PFSK-1 (cell line): Measurements from ENCODE around the gene RIC8A.

Experiments
- FOXP2 ChIP-seq: optimal IDR thresholded peaks from 2 replicates; pipeline ENCODE3; 2011; ENCODE audit warnings: borderline replicate concordance, control low read depth, inconsistent platforms; ENCODE audit not compliant: insufficient read depth; ENCODE audit errors: extremely low read length, extremely low read depth
- POLR2AphosphoS5 ChIP-seq: IDR thresholded peaks from 2 replicates; pipeline ENCODE4 v1.6.1; 2012; ENCODE audit warnings: low read depth, mild to moderate bottlenecking, control low read depth, low read length, moderate library complexity
- REST ChIP-seq, 2 experiments: IDR thresholded peaks; 2 replicates each; pipeline versions ENCODE4 v1.6.1 to v1.8.0; 2011 to 2012; ENCODE audit warnings: low read depth in 2 of 2, low read length in 2 of 2, control low read depth in 1 of 2, inconsistent platforms in 1 of 2, mild to moderate bottlenecking in 1 of 2, moderate library complexity in 1 of 2; ENCODE audit not compliant: insufficient read depth in 1 of 2
- SIN3A ChIP-seq: IDR thresholded peaks from 2 replicates; pipeline ENCODE4 v1.6.1; 2012; ENCODE audit warnings: mild to moderate bottlenecking, low read length, moderate library complexity, borderline replicate concordance; ENCODE audit not compliant: insufficient read depth
- TAF1 ChIP-seq: IDR thresholded peaks from 2 replicates; pipeline ENCODE4 v1.6.1; 2012; ENCODE audit warnings: low read length, control low read depth, borderline replicate concordance; ENCODE audit not compliant: insufficient read depth

RIC8A gene

GRCh38 chr11:202490-202889, 5.0 kb upstream of the RIC8A start:
- TF ChIP-seq TAF1 (no peak), REST (IDR thresholded peaks at IDR 0.05; ENCODE audit: insufficient read depth in 1 of 2, low read depth in 2 of 2, low read length in 2 of 2) (no peak), FOXP2 (no peak), SIN3A (no peak), POLR2AphosphoS5 (no peak)

- TF ChIP-seq REST (IDR thresholded peaks at IDR 0.05; ENCODE audit: insufficient read depth in 1 of 2, low read depth in 2 of 2, low read length in 2 of 2) (no peak), FOXP2 (no peak), SIN3A (no peak), POLR2AphosphoS5 (no peak), TAF1 (no peak)
Measured at GRCh38 chr11:203056-203944, 4.2 kb upstream of the RIC8A start.

GRCh38 chr11:203945-204586, 3.4 kb upstream of the RIC8A start:
- TF ChIP-seq POLR2AphosphoS5 (no peak; the same call in 1 of the 2 replicates), TAF1 (no peak), SIN3A (no peak), REST (IDR thresholded peaks at IDR 0.05; ENCODE audit: insufficient read depth in 1 of 2, low read depth in 2 of 2, low read length in 2 of 2) (no peak), FOXP2 (no peak)

- TF ChIP-seq POLR2AphosphoS5 (no peak), SIN3A (no peak), REST (IDR thresholded peaks at IDR 0.05; ENCODE audit: insufficient read depth in 1 of 2, low read depth in 2 of 2, low read length in 2 of 2) (no peak), FOXP2 (no peak), TAF1 (no peak)
Measured at GRCh38 chr11:204587-205109, 2.9 kb upstream of the RIC8A start.
